H1 (cell line): ENCODE data around the gene SPC24. TPM values are rescaled to one million over a fixed set of nuclear protein-coding genes. Genes with fewer than 3 reads are reported as not detected.

ENCODE experiments used
- BRCA1 ChIP-seq: IDR thresholded peaks from 2 replicates; pipeline ENCODE4 v1.6.1; 2012; ENCODE audit warnings: low read depth, low read length, improper control_type of control experiment
- CHD7 ChIP-seq: fragments of 300-600 bp; sonication (generic); IDR thresholded peaks from 2 replicates; pipeline ENCODE4 v1.7.1; 2012; ENCODE audit warnings: low read length, moderate library complexity, mild to moderate bottlenecking, inconsistent platforms; ENCODE audit not compliant: insufficient replicate concordance
- EP300 ChIP-seq, 2 experiments: IDR thresholded peaks; 1 replicate in 1 of 2; 2 replicates in 1 of 2; pipeline ENCODE4 v1.6.1; 2011 to 2012; ENCODE audit warnings: low read depth in 2 of 2, low read length in 2 of 2, mild to moderate bottlenecking in 2 of 2, borderline replicate concordance in 1 of 2, inconsistent platforms in 1 of 2, moderate library complexity in 1 of 2
- HDAC6 ChIP-seq: IDR thresholded peaks from one replicate; pipeline ENCODE4 v1.7.1; 2012; ENCODE audit warnings: low read depth, mild to moderate bottlenecking, inconsistent platforms, low read length, moderate library complexity
- SIX5 ChIP-seq: IDR thresholded peaks from 2 replicates; pipeline ENCODE4 v1.6.1; 2011; ENCODE audit warnings: mild to moderate bottlenecking, low read depth, low read length
- SUZ12 ChIP-seq: fragments of 200-600 bp; sonication (generic); IDR thresholded peaks from 2 replicates; pipeline ENCODE4 v1.6.1; 2012; ENCODE audit warnings: mild to moderate bottlenecking, inconsistent platforms, low read length, moderate library complexity, mixed read lengths
- YY1 ChIP-seq: IDR thresholded peaks from 2 replicates; pipeline ENCODE4 v1.6.1; 2011; ENCODE audit warnings: low read depth, mild to moderate bottlenecking, low read length
- polyA plus RNA-seq, 7 experiments: library from polyadenylated mRNA; depleted of rRNA in 3 of 7; stranded (reverse) in 5 of 7; unstranded in 2 of 7; fragments of >200 nt in 5 of 7; fragments of 200-250 nt in 2 of 7; gene quantifications; 1 replicate in 5 of 7; 2 replicates in 1 of 7; 4 replicates in 1 of 7; pipeline versions ENCODE4 v1.2.1 to v1.2.3, GENCODE V29; 2011 to 2013; ENCODE audit warnings: missing spikeins in 2 of 7, mixed read lengths in 2 of 7
- total RNA-seq: library from RNA; stranded (reverse); fragmentation: NEBNext Ultra II Directional; extraction: Animal tissue kit (Norgen Biotek cat#: 25700); gene quantifications from 2 replicates; pipeline ENCODE4 v1.2.1, GENCODE V29; 2021
- TF ChIP-seq, protein P1 (sequence below): IDR thresholded peaks from 2 replicates; pipeline ENCODE4 v1.6.1; 2012; ENCODE audit warnings: low read length, inconsistent platforms

Gene SPC24
- total and polyA plus RNA-seq, 2 of the 8 experiments (the other 6 are each of a cell fraction or from before 2014, with no cell fraction given), result 17.7 to 42.4 TPM

DNA sequence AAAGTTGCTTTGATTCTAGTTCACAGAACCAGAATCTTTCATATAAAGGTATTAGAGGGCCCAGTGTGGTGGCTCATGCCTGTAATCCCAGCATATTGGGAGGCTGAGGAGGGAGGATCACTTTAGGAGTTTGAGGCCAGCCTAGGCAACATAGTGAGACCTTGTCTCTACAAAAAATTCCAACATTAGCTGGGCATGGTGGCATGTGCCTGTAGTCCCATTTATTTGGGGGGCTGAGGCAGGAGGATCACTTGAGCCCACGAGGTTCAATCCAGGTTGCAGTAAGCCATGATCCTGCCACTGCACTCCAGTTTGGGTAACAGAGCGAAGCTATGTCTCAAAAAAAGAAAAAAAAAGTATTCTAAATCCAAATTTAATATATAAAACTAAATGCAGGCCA is 57.3 kb downstream of the SPC24 start (continued):
- TF ChIP-seq CHD7 (no peak), YY1 (no peak), SIX5 (no peak), SUZ12 (no peak), BRCA1 (no peak), HDAC6 (no peak), EP300 (IDR thresholded peaks at IDR 0.05; ENCODE audit: borderline replicate concordance in 1 of 2, low read depth in 2 of 2, low read length in 2 of 2) (no peak)
- TF ChIP-seq, protein P1, sequence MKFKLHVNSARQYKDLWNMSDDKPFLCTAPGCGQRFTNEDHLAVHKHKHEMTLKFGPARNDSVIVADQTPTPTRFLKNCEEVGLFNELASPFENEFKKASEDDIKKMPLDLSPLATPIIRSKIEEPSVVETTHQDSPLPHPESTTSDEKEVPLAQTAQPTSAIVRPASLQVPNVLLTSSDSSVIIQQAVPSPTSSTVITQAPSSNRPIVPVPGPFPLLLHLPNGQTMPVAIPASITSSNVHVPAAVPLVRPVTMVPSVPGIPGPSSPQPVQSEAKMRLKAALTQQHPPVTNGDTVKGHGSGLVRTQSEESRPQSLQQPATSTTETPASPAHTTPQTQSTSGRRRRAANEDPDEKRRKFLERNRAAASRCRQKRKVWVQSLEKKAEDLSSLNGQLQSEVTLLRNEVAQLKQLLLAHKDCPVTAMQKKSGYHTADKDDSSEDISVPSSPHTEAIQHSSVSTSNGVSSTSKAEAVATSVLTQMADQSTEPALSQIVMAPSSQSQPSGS, result no peak
